Adipocyte (in vitro differentiated cells): ENCODE data around the gene GSC2.

ENCODE experiments used
- DNase-seq: peaks from one replicate; pipeline ENCODE4 v3.0.0-alpha.2; 2015; ENCODE audit warnings: low read depth
- H3K27me3 ChIP-seq: replicated peaks from 2 replicates; pipeline ENCODE4 v1.7.0; 2013; ENCODE audit warnings: mild to moderate bottlenecking, low read length, moderate library complexity; ENCODE audit not compliant: control insufficient read depth, insufficient read depth
- H3K36me3 ChIP-seq: 2 replicates; pipeline ENCODE4 v1.7.0; 2013; ENCODE audit warnings: low read length, mild to moderate bottlenecking, moderate library complexity; ENCODE audit not compliant: control insufficient read depth, insufficient read depth, severe bottlenecking
- H3K4me1 ChIP-seq: 2 replicates; pipeline ENCODE4 v1.7.0; 2013; ENCODE audit warnings: mild to moderate bottlenecking, low read length, moderate library complexity; ENCODE audit not compliant: control insufficient read depth, insufficient read depth
- H3K4me3 ChIP-seq: 2 replicates; pipeline ENCODE4 v1.7.0; 2013; ENCODE audit warnings: mild to moderate bottlenecking, low read length, moderate library complexity
- H3K9ac ChIP-seq: 2 replicates; pipeline ENCODE4 v1.7.0; 2013; ENCODE audit warnings: mild to moderate bottlenecking, low read length, moderate library complexity
- H3K9me3 ChIP-seq: 2 replicates; pipeline ENCODE4 v1.7.0; 2013; ENCODE audit warnings: mild to moderate bottlenecking, low read length, moderate library complexity; ENCODE audit not compliant: control insufficient read depth

The GSC2 gene

DNA sequence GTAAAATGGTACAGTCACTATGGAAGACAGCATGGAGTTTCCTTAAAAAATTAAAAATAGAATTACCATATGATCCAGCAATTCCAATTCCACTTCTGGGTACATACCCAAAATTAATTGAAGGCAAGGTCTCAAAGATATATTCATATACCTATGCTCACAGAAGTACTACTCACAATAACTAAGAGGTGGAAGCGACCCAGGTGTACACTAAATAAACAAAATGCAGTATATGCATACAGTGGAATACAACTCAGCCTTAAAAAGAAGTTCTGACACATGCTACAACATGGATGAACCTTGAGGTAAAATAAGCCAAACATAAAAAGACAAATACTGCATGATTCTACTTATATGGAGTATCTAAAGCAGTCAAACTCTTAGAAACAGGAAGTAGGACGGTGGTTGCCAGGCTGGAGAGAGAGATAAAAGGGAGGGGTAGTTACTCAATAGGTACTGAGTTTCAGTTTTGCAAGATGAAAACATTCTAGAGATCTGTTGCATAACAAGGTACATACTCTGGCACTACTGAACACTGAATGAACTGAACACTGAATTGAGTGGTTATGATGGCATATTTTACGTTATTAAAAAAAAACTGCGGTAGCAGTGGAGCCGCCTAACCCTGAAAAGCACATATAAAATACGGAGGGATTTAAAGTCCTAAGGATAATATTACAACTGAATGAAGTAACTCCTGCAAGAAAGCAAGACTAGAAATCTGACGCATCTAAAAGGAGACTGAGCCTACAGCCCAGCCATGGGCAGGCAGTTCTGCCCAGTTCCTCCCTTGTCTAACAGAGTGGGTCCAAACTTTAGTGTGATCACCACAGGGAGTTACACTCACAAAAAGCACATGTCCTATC is 40.7 kb downstream of the GSC2 start:
- peak; percentile 82 for DNase-seq
- Histone ChIP-seq H3K36me3 (no peaks in the 10 kb centered on the region), H3K4me3 (peak overlapping the region; percentile 4), H3K9ac (no peak overlapping the region), H3K9me3 (no peaks in the 10 kb centered on the region), H3K4me1 (peaks cover 35% of the 10 kb centered on the region), H3K27me3 (no peaks in the 10 kb centered on the region)

DNA sequence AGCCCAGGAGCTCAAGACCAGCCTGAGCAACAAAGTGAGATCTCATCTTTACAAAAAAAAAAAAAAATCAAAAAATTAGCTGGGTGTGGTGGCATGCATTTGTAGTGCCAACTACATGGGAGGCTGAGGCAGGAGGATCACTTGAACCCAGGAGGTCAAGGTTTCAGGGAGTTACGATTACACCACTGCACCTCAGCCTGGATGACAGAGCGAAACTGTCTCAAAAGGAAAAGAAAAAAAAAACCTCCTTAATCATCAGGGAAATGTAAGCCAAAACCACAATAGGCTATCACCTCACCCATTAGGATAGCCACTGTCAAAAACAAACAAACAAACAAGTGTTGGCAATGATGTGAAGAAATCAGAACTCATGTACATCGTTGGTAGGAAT is 41.3 kb downstream of the GSC2 start:
- no peak for DNase-seq

DNA sequence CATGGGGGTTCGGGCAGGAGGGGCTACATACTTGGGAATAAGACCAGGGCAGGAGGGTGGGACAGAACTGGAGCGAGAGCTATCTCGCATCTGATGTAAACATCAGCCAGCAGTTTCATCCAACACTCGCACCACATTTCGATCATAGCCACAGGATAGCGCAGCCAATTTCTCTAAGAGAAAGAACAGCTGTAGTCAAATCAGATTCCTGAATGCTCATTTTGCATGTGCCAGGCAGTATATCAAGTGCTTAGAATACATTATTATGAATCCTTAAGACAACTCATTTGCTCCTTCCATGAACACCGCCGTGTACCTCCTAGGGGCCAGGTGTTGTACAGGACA is 42.4 kb downstream of the GSC2 start:
- Histone ChIP-seq H3K27me3 (no peaks in the 10 kb centered on the region), H3K36me3 (no peaks in the 10 kb centered on the region), H3K9ac (no peak overlapping the region), H3K4me1 (peaks cover 42% of the 10 kb centered on the region), H3K4me3 (no peak overlapping the region), H3K9me3 (no peaks in the 10 kb centered on the region)
- DNase-seq: no peak

More for the DNA sequence above, 41.3 kb downstream of the GSC2 start:
- Histone ChIP-seq H3K27me3 (no peaks in the 10 kb centered on the region), H3K4me3 (no peak overlapping the region), H3K36me3 (no peaks in the 10 kb centered on the region), H3K9ac (no peak overlapping the region), H3K9me3 (no peaks in the 10 kb centered on the region), H3K4me1 (peaks cover 42% of the 10 kb centered on the region)

DNA sequence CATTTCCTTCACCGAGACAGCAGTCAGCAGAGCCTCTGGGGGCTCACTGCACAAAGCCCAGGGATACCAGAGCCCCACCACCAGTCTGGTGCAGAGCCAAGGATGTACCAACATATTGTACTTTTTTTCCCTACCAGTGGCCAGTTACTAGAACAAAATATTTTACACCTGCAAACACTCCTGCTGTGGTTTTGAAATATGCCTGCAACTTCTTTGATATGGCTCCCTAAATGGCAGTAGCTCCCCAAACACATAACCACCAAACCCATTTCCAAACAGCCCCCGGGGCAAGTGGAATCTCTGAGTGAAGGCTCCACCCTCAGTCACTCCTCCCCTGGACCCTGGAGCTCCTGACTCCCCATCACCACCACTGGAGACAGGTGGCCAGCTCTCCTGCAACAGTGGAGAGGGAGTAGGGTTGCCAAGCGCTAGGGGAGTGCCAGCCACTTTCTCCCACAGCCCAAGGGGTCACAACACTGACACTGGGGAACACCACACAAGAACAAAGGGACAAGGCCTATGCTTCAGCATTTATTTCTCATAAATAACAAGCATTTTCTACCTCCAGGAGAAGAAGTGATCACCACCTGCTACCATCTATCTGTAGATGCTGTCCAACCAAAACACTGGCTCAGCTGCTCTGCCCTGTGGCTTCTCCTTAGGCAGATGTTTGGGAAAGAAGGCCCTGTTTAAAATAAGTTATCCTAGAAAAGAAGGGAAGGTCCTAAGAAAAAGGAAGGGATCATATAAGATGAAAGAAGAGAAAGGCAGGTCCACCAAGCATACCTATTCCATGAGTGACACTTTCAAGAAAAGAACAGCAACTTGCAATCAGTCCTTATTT is 43.0 kb downstream of the GSC2 start:
- Histone ChIP-seq H3K9ac (no peak overlapping the region), H3K27me3 (no peaks in the 10 kb centered on the region), H3K4me3 (no peak overlapping the region), H3K9me3 (no peaks in the 10 kb centered on the region), H3K4me1 (peaks cover 42% of the 10 kb centered on the region), H3K36me3 (no peaks in the 10 kb centered on the region)
- no peak for DNase-seq

DNA sequence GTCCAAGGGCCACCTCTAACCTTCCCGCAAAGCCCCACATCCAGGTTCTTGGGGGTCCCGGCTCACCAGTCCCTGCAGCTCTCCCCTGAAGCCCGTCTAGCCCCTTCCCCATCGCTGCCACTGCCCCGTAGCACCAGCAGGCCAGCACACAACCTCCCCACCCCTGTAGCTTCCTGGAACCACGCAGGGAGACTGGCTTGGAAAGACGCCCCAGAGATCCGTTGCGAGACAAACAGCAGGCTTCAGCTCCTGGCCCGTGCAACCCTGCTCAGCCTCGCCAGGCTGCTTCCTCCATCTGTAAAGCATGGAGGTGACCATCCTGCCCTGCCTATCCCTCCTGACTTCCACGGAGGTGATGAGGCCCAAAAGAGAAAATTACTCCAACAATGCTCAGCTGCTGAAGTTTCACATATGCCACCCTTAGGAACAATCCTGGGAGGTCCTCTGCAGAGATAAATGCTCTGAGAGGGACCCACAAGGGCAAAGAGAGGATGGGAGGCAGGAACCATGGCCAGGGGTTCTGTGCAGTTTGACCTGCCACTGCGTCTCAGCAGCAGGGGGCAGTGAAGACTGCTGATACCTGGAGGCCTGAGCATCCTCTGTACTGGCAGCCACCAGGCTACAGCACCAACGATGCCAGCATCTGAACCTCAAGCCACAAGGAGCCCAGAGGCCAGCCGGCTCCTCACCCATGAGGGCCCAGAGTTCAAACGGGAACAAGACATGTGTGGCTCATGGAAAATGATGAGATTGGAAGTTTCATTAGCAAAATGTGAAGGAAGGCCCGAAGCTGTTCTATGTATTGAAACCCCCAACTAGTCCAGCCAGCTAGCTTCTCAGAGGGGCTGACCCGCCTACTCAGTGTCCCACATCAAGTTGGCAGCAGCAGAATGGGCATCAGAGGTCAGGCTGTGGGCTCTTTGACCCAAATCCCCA is 44.0 kb downstream of the GSC2 start:
- no peaks in the 10 kb centered on the region for H3K27me3 ChIP-seq
- H3K4me1 ChIP-seq: peaks cover 42% of the 10 kb centered on the region
- DNase-seq: no peak
- no peak overlapping the region for H3K9ac ChIP-seq
- no peaks in the 10 kb centered on the region for H3K9me3 ChIP-seq
- no peak overlapping the region for H3K4me3 ChIP-seq
- H3K36me3 ChIP-seq: no peaks in the 10 kb centered on the region

DNA sequence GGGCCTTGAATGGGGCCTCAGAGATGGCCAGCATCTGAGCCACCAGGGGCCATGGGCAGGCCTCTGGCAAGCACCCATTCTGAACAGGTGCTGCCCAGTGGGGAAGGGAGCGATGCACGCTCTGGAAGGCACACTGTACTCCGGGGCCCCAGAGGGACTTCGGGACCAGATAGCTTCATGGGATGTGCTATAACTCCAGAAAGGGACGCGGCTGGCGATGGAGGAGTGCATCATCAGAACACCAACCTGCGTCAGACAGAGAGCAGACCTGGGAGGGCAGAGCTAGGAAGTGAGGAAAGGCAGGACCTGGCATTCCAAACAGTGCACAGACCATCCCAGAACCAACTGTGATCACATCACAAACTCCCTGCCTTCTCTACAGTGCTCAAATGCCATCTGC is 44.6 kb downstream of the GSC2 start:
- DNase-seq: no peak
- Histone ChIP-seq H3K4me3 (no peak overlapping the region), H3K36me3 (no peaks in the 10 kb centered on the region), H3K4me1 (peaks cover 42% of the 10 kb centered on the region), H3K9me3 (no peaks in the 10 kb centered on the region), H3K27me3 (no peaks in the 10 kb centered on the region), H3K9ac (no peak overlapping the region)

DNA sequence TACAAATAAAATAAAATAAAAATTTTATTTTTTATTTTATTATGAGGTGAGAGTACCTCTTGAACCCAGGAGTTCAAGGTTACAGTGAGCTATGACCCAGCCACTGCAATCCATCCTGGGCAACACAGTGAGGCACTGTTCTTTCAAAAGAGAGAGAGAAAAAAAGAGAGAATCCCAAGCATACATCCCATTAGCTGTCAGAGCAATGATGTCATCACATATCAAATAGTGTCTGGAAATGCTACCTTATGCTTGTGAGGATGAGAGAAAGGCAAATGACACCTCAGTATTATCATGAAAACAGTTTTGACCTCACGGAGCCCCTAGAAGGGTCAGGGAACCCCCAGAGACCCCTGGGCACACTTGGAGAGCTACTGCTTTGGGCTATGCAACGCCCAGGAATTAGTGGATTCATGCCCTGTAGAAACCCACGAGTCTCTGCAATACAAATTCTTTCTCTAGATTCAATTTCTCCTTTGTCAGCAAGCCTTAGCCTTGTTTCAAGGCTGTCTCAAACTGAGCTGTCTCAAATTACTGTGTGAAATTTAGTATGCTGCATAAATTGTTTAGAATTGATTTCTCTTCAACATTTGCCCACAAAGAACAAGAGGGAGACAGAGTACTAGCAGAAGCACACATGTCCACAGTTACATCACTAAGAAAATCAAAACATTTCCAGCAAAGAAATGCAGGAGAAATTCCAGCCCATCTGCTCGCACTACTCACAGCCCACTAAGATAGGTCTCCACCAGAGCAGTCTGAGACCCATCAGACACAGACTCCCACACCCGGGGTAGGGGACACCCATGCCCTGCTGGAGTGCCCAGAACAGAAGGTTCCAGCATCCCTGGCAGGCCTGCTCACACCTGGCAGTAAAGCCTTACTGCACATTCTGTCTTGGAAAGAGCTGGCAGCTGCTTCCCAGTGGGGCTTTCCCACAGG is 45.9 kb downstream of the GSC2 start:
- Histone ChIP-seq H3K27me3 (no peaks in the 10 kb centered on the region), H3K9ac (no peak overlapping the region), H3K4me1 (peaks cover 31% of the 10 kb centered on the region), H3K9me3 (no peaks in the 10 kb centered on the region), H3K36me3 (no peaks in the 10 kb centered on the region), H3K4me3 (no peak overlapping the region)
- DNase-seq: peak; percentile 70

DNA sequence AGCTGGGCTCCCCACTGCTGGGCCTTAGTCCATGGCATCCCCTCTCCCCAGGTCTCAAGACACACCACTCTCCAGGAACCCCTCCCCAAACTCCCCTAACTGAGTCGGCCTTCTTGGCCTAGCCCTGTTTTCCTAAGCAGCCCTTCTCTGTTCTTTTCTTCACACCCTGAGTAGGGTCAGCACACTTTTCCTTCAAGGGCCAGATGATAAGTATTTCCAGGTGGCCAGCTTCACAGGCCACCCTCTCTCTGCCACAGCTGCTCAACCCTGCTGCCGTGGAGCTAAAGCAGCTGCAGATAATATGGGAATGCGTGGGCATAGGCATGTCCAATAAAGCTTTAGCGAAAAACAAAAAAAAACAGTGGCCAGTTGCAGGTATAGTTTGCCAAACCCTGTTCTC is 51.9 kb downstream of the GSC2 start:
- no peaks in the 10 kb centered on the region for H3K27me3 ChIP-seq
- H3K4me3 ChIP-seq: no peak overlapping the region
- H3K36me3 ChIP-seq: peaks cover 6% of the 10 kb centered on the region
- no peaks in the 10 kb centered on the region for H3K4me1 ChIP-seq
- H3K9me3 ChIP-seq: no peaks in the 10 kb centered on the region
- no peak overlapping the region for H3K9ac ChIP-seq
- DNase-seq: no peak

DNA sequence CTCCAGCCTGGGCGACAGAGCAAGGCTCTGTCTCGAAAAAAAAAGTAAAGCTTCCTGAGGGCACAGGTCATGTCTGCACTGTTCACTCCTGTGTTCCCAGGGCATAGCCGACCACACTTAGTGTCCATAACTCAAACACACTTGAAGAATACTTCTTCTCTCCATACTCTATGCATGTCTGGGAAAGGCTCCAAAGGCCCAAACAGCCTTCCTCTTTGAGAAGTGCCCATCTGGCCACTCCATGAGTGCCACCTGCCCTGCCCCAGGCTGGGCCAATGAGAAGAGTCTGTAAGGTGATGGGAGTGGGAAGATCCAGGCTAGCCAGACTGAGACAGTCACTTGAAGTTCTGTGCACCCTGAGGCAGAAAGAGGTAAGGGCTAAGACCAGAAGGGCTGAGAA is 52.6 kb downstream of the GSC2 start:
- Histone ChIP-seq H3K9ac (no peak overlapping the region), H3K27me3 (no peaks in the 10 kb centered on the region), H3K4me3 (no peak overlapping the region), H3K9me3 (no peaks in the 10 kb centered on the region), H3K36me3 (peaks cover 6% of the 10 kb centered on the region), H3K4me1 (no peaks in the 10 kb centered on the region)
- no peak for DNase-seq
